Muscle of arm (tissue), 12 donors: ENCODE measurements around the gene GTPBP8. TPM values are rescaled to one million over a fixed set of nuclear protein-coding genes. Genes with fewer than 3 reads are reported as not detected.

Source experiments
- polyA plus RNA-seq, 12 donors: library from polyadenylated mRNA; unstranded; fragments of 120-200 nt; gene quantifications; one replicate each; pipeline ENCODE4 v1.2.1, GENCODE V29; 2013; ENCODE audit not compliant: insufficient read length in 12 of 12

The GTPBP8 gene
- polyA plus RNA-seq, 12 donors: 16.8 to 27.6 (median 19.4) TPM; not detected in 1

Other genes with a start within 250 kb of the GTPBP8 start
- not detected for gene CD200R1L, start 144.1 kb upstream of the GTPBP8 start, polyA plus RNA-seq
- gene CD200R1, start 15.9 kb upstream of the GTPBP8 start, polyA plus RNA-seq: 1 to 10 TPM in 10 of 12 donors, not detected in 2; 1.2 to 2.8 (median 1.8) TPM
- gene BOC, start 220.6 kb downstream of the GTPBP8 start, polyA plus RNA-seq: 100 to 1,000 TPM in 1 of 12 donors, 10 to 100 TPM in 10, not detected in 1; 35.5 to 112 (median 55.8) TPM